Measurements from ENCODE around the gene TMEM88. TPM values are rescaled to one million over a fixed set of nuclear protein-coding genes. Genes with fewer than 3 reads are reported as not detected.
"Not testable (repeated sequence)": the region's sequence is repeated elsewhere in the genome, so short reads cannot be mapped to it uniquely, and the experiment has no call there.

Gene TMEM88
- total RNA-seq, 6 experiments from 2014 or later, result 0.40 to 1.3 (median 0.60) TPM

DNA sequence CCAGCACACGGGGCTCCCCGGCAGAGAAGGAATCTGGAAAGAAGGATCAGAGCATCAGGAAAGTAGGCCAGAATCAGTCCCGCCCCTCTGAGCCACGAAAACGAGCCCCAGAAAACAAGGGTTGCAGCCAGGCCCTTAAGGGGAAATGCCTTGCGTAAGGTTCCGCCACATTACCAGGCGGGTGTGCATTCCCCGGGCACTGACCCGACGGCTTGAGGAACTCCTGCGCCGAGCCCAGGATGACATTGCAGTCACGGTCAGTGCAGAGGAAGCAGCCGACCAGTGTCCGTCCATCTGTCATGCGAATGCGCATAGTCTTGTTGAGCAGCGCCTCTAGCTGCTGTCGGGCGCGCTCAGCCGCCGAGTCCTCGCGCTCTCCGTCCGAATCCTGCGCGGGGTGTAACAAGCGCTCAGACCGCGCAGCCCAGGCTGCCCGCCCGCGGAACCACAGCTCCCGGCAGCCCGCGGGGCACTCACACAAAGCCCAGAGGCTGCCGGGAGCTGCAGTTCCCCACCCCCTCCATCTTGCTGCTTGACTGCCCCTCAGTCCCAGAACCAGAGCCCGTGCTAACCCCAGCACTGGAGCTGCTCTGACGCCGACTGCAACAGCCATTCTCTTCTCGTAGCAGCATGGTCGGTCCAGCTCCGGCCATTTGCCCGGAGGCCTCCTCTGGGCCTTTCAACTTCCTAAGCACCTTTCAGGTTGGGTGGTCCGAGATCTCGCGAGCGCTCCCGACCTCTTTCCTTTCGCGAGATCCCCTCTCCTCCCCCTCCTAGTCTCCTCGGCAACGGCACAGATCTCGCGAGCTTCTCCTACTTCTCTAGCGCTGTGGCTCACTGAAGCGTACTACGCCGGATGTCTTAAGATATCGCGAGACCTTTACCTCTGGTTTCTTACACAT, 2.2 kb downstream of the TMEM88 start, which contains the start of gene NAA38:
Gene NAA38, minus strand, starts transcription at position 749 of the 902 bp plus-strand sequence. Its CDS starts 96 bp downstream, at position 653.
- peak; percentile 71 for TF ChIP-seq CTCF (IDR thresholded peaks at IDR 0.05)
- peaks cover 11% of the 10 kb centered on the region; the same call in 1 of the 2 replicates for H3K36me3 Mint-ChIP-seq (ENCODE audit: low read depth)
- H3K27me3 Mint-ChIP-seq (ENCODE audit: insufficient read depth), result peaks cover 5% of the 10 kb centered on the region
- H3K4me3 Mint-ChIP-seq, result no peak within 1 kb of the TSS
- no peaks in the 10 kb centered on the region for H3K9me3 Mint-ChIP-seq
- DNase-seq, result peak; percentile 99
- H3K27ac Mint-ChIP-seq, result no peak within 1 kb of the TSS
- no peaks in the 10 kb centered on the region for H3K4me1 Mint-ChIP-seq (ENCODE audit: low read depth)

DNA sequence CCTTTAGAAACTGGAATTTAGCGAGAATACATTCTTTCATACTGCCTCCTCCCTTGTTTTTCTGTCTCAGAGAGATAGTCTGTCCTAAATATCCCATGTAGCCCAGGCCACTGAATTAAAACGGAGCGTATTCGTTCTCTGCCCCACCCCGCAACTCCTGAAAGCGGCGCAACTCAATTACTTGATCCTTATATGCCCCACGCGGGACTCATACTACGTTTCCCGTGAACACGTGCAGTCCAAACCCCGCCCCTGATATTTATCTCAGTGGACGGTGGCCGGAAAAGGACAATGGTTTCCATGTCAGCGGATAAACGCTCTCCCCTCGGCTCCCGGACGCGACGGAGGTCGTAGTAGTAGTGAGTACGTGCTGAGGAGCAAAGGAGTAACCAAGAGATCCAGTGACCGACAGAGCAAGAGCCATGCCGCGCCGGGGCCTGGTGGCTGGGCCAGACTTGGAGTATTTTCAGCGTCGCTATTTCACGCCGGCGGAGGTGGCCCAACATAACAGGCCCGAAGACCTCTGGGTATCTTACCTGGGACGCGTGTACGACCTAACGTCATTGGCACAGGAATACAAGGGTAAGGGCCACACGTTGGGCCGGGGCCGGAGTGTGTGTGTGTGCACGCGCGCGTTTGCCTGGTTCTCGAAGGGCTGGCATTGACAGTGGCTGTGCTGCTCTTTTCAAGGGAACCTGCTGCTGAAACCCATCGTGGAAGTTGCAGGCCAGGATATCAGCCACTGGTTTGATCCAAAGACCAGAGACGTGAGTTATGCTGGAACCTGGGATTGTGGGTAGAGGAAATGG, 3.1 kb downstream of the TMEM88 start, which contains the start of gene CYB5D1:
Gene CYB5D1, plus strand, starts transcription at position 291 of the 809 bp plus-strand sequence. Its CDS starts 132 bp downstream, at position 423.
- TF ChIP-seq CTCF (IDR thresholded peaks at IDR 0.05), result no peak
- Mint-ChIP-seq H3K27ac (no peak within 1 kb of the TSS), H3K27me3 (ENCODE audit: insufficient read depth) (peaks cover 5% of the 10 kb centered on the region), H3K4me3 (no peak within 1 kb of the TSS), H3K9me3 (no peaks in the 10 kb centered on the region), H3K36me3 (ENCODE audit: low read depth) (peaks cover 5% of the 10 kb centered on the region; the same call in 1 of the 2 replicates), H3K4me1 (ENCODE audit: low read depth) (peaks cover 4% of the 10 kb centered on the region; the same call in 1 of the 2 replicates)
- DNase-seq, result peak; percentile 92

GRCh38 chr17:7858522-7858810, 3.6 kb downstream of the TMEM88 start:
- H3K27ac Mint-ChIP-seq, result no peak overlapping the region
- H3K4me1 Mint-ChIP-seq (ENCODE audit: low read depth), result peaks cover 5% of the 10 kb centered on the region; the same call in 1 of the 2 replicates
- peaks cover 5% of the 10 kb centered on the region; the same call in 1 of the 2 replicates for H3K36me3 Mint-ChIP-seq (ENCODE audit: low read depth)
- no peaks in the 10 kb centered on the region for H3K9me3 Mint-ChIP-seq
- peaks cover 5% of the 10 kb centered on the region for H3K27me3 Mint-ChIP-seq (ENCODE audit: insufficient read depth)
- peak; percentile 73 for TF ChIP-seq CTCF (IDR thresholded peaks at IDR 0.05)
- no peak overlapping the region for H3K4me3 Mint-ChIP-seq
- peak; percentile 66 for DNase-seq

GRCh38 chr17:7859028-7859427, 4.2 kb downstream of the TMEM88 start:
- Mint-ChIP-seq H3K27me3 (ENCODE audit: insufficient read depth) (peaks cover 5% of the 10 kb centered on the region), H3K4me1 (ENCODE audit: low read depth) (peaks cover 5% of the 10 kb centered on the region; the same call in 1 of the 2 replicates), H3K4me3 (no peak overlapping the region), H3K36me3 (ENCODE audit: low read depth) (peaks cover 5% of the 10 kb centered on the region; the same call in 1 of the 2 replicates), H3K9me3 (no peaks in the 10 kb centered on the region), H3K27ac (no peak overlapping the region)
- no peak for DNase-seq
- no peak for TF ChIP-seq CTCF (IDR thresholded peaks at IDR 0.05)

DNA sequence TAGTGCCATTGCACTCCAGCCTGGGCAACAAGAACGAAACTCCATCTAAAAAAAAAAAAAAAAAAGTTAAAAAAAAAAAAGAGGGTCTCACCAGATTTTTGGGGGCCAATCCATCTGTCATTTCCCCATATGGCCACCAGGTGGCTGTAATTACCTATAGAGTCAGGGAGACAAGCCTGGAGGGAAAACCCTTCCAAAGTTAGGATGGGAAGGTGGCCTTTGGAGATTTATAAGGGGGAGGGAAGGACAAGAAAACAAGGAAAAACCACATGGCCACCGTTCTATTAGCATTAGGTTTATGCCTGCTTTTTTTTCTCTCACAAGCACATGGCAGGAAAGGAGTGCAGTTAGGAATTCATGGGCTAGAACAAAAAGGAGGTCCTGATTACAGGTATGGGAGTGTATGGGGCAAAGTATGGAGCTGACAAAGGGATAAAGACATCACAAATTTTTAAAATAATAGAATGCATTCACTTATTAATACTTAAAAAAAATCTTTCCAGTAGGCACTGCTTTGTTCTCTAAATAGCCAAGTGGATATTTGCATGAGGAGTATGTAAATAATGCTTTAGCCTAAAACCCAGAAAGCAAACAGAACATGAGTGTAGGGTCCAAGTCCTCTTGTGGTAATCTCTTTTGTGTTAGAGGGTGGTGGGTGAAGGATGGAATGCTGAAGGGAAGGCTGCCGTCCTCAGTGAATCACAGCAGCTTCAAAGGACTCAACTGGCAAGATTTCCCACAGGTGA, 8.0 kb downstream of the TMEM88 start:
- H3K4me3 Mint-ChIP-seq, result no peak overlapping the region
- peaks cover 10% of the 10 kb centered on the region; the same call in 1 of the 2 replicates for H3K36me3 Mint-ChIP-seq (ENCODE audit: low read depth)
- H3K4me1 Mint-ChIP-seq (ENCODE audit: low read depth), result peaks cover 5% of the 10 kb centered on the region; the same call in 1 of the 2 replicates
- peak; percentile 91 for TF ChIP-seq CTCF (IDR thresholded peaks at IDR 0.05)
- no peak overlapping the region for H3K27ac Mint-ChIP-seq
- peaks cover 5% of the 10 kb centered on the region for H3K27me3 Mint-ChIP-seq (ENCODE audit: insufficient read depth)
- no peaks in the 10 kb centered on the region for H3K9me3 Mint-ChIP-seq
- DNase-seq, result no peak

DNA sequence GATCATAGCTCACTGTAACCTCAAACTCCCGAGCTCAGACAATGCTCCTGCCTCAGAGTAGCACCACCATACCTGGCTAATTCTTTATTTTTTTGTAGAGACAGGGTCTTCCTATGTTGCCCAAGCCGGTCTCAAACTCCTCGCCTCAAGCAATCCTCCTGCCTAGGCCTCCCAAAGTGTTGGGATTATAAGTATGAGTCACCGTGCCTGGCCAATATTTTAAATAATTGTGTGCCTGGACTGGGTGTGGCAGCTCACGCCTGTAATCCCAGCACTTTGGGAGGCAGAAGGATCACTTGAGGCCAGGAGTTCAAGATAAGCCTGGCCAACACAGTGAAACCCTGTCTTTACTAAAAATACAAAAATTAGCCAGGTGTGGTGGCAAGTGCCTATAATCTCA, 9.5 kb downstream of the TMEM88 start:
- not testable (repeated sequence) for H3K4me3 Mint-ChIP-seq; H3K27me3 Mint-ChIP-seq (ENCODE audit: insufficient read depth)
- peaks cover 10% of the 10 kb centered on the region; the same call in 1 of the 2 replicates for H3K36me3 Mint-ChIP-seq (ENCODE audit: low read depth)

More for the DNA sequence above, 9.5 kb downstream of the TMEM88 start:
- DNase-seq; H3K27ac Mint-ChIP-seq; H3K4me1 Mint-ChIP-seq (ENCODE audit: low read depth); H3K9me3 Mint-ChIP-seq: not testable (repeated sequence)
